GM18870 (cell line): Measurements from ENCODE around the gene UBTF.

Experiments
- ATAC-seq: cut with Tn5 transposase; IDR thresholded peaks from one replicate; pipeline ENCODE4 v1.9.1; 2021; ENCODE audit warnings: moderate library complexity; ENCODE audit not compliant: unreplicated experiment

The UBTF gene

DNA sequence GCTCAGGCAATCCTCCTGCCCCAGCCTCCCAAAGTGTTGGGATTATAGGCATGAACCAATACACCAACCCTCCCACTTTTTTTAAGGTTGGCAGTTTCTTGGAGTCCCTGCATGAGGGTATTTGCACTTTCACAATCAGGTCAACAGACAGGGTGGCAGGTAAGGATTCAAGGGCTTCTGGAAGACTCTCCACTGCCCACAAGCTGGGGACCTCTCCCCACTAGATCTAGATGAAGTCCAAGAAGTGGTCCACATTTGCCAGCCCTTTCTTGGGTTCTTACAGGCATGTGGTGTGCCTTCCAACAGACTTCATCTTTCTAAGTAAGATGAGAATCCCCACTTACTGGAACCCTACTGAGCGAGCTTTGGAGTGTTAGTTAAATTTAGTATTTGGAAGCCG, 45.0 kb downstream of the UBTF start:
- no peak for ATAC-seq

DNA sequence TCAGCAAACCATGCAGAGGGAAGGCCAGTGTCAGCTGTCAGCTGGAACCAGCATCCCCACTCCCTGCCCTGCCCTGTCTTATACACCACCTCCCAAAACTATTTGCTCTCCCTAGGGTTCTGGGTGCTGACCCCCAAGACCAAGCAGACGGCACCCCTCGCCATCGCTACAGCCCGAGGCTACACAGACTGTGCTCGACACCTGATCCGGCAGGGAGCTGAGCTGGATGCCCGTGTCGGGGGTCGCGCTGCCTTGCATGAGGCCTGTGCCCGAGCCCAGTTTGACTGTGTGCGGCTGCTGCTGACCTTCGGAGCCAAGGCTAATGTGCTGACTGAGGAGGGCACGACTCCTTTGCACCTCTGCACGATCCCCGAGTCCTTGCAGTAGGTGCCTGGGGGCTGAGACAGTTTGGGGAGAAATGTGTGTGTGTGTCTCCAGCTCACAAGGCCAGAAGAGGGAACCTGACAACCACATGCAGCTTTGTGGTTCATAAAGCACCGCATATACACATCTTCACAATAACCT, 47.5 kb downstream of the UBTF start:
- ATAC-seq, result no peak

DNA sequence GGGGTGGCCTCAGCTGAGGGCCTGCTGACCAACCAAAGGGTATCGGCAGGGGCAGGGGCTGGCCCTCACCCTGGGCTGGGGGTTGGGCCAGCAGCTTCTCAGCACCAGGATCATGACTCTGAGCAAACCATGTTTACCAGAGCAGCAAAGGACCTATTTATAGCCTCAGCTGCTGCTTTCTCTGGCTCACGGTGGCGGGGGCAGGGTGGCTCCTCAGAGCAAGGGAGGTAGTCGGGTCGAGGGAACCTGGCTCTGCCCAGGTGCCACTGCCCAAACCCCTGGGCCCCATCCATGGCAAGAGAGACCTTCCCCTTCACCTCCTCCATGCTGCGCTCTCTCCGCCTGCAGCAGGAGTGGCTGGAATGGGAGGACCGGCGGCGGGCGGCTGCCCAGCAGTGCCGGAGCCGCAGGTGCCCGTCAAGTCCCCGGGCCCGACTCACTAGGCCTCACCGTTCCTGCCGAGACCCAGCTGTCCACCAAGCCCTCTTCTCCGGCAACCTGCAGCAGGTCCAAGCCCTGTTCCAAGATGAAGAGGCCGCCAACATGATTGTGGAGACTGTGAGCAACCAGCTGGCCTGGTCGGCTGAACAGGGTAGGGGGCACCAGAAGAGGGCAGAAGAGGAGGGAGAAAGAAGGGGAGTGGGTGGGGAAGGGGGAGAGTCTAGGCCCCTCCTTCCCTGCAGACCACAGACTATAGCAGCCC, 48.8 kb downstream of the UBTF start, which contains the start of gene ASB16:
TSS of gene ASB16 (plus strand) at position 206 of the 703 bp plus-strand sequence. CDS start at position 292, 86 bp downstream.
- no peak for ATAC-seq

DNA sequence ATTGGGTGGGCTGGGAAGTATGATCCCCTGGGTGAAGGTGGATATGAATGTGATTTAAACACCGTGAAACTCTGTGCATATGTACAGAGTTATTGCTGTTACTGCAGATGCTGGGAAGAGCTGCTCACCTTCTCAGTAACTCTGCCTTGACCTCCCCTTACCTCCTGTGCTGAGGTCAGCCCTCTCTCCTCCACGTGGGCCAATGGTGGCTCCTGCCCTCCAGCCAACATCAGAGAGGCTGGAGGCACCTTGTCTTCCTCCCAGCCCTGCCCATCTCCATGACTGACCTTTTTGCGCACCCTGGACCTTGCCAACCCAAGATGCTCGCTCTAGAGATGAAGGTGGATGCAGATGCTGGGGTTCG, 49.4 kb downstream of the UBTF start:
- no peak for ATAC-seq

DNA sequence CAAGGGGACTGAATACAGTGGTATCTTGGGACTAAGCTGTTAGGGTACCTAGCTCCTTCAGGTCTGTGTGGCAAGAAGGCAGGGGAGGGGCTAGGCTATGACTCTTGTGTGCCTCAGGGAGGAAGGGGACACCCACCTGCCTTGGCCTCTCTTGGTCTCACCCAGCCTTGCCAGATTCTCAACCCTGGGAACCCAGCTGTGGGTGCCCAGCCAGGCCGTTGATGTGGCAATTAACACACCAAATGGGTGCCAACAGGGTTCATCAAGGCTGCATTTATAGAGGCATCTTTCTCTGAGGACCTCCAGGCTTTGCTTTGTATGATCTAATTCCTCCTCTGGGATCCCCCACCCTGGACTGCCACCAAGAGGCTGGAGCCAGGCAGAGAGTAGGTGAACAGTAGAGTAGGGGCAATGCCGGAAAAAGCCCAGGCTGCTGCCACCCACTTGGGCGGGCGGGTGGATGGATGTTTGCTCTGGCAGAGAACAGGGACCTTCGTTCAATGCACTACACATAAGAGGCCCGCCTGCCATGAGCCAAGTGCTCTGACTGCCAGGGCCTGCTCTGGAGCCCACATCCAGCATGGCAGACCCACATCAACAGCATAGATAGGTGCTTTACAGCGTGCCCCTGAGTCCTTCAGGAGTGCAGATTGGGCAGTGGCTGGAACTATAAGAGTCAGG, 52.2 kb downstream of the UBTF start:
- ATAC-seq, result no peak

DNA sequence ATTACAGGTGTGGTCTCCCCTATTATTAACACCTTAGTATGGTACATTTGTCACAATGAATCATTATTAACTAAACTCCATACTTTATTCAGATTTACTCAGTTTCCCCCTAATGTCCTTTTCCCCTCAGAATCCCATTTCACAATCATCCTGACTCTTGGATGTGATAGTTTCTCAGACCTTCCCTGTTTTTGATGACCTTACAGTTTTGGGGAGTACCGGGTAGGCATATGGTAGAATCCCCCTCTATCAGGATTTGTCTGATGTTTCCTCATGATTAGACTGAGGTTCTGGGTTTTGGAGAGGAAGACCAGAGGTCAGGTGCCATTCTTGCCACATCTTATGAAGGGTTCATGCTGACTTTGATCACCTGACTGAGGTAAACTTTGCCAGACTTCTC, 55.0 kb downstream of the UBTF start:
- no peak for ATAC-seq

DNA sequence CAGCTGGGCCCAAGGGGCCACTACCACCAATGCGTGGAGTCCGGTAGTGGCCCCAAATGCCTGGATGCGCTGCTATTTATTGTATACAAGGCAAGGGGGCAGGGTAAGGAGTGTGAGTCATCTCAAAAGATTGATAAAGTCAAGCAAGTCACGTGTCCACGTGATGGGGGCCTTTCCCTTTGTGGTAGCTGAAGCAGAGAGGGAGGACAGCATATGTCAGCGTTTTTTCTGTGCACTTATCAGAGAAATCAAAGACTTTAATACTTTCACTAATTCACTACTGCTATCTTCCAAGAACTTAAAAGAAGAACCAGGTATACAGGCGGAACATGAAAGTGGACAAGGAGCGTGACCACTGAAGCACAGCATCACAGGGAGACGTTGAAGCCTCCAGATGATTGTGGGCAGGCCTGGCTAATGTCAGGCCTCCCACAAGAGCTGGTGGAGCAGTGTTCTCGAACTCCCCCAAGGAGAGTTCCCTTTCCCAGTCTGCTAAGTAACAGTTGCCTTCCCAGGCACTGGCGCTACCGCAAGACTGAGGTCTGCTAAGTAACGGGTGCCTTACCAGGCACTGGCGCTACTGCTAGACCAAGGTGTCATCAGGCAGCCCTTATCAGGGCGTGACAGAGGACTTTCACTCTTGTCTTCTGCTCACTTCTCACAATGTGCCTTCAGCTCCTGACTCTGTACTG, 59.8 kb downstream of the UBTF start:
- no peak for ATAC-seq

DNA sequence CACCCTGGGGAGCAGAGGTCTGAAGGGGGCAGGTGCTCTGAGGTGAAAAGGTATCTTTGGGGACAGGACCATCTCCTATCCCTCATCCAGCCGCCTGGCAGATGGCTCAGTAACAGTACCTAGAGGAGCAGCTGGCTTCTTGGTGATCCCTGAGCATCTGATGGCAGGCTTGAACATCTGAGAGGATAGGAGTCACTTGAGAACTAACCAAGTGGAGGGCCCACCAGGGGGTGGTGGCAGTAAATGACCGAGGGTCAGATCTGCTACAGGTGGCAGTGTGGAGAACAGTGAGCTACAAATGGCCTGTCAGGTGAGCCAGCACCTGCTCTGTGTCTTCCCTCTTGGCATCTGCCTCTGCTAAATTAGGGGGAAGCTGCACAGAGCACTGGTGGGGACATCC, 64.0 kb downstream of the UBTF start:
- no peak for ATAC-seq
